NB4 (cell line): ENCODE results near the gene ADARB2.

ENCODE experiments used
- CTCF ChIP-seq: IDR thresholded peaks from one replicate; pipeline ENCODE4 v1.5.1; 2012; ENCODE audit warnings: low read depth, low read length
- MYC ChIP-seq: IDR thresholded peaks from 2 replicates; pipeline ENCODE4 v1.6.1; 2011; ENCODE audit warnings: low read depth, low read length
- POLR2A ChIP-seq: IDR thresholded peaks from 2 replicates; pipeline ENCODE4 v1.6.1; 2011; ENCODE audit warnings: mild to moderate bottlenecking; ENCODE audit not compliant: insufficient read length; ENCODE audit errors: extremely low read depth
- TF ChIP-seq, protein P1 (sequence below): IDR thresholded peaks from 2 replicates; pipeline ENCODE4 v1.6.1; 2011; ENCODE audit warnings: low read depth, low read length

- TF ChIP-seq CTCF (no peak), POLR2A (no peak), MYC (no peak)
- TF ChIP-seq, protein P1, sequence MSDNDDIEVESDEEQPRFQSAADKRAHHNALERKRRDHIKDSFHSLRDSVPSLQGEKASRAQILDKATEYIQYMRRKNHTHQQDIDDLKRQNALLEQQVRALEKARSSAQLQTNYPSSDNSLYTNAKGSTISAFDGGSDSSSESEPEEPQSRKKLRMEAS: no peak
These were observed 459.0 kb downstream of the ADARB2 start for GRCh38 chr10:1278306-1278705.
